ENCODE results near the gene SOCS6. TPM values are rescaled to one million over a fixed set of nuclear protein-coding genes. Genes with fewer than 3 reads are reported as not detected.

Gene SOCS6
- total and polyA plus RNA-seq, 2 of the 13 experiments (the other 11 are each of a cell fraction or from before 2014, with no cell fraction given): 18.6 to 38.3 TPM

- TF ChIP-seq, protein P1, sequence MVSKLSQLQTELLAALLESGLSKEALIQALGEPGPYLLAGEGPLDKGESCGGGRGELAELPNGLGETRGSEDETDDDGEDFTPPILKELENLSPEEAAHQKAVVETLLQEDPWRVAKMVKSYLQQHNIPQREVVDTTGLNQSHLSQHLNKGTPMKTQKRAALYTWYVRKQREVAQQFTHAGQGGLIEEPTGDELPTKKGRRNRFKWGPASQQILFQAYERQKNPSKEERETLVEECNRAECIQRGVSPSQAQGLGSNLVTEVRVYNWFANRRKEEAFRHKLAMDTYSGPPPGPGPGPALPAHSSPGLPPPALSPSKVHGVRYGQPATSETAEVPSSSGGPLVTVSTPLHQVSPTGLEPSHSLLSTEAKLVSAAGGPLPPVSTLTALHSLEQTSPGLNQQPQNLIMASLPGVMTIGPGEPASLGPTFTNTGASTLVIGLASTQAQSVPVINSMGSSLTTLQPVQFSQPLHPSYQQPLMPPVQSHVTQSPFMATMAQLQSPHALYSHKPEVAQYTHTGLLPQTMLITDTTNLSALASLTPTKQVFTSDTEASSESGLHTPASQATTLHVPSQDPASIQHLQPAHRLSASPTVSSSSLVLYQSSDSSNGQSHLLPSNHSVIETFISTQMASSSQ (IDR thresholded peaks at IDR 0.05; ENCODE audit: low read depth): no peak
- TF ChIP-seq, protein P1 (CRISPR knock-in tag; IDR thresholded peaks at IDR 0.05; ENCODE audit: borderline replicate concordance): peak; percentile 29; the same call in 1 of the 2 replicates
- TF ChIP-seq FOSL2 (CRISPR knock-in tag; IDR thresholded peaks at IDR 0.05) (peak; percentile 62), TMF1 (CRISPR knock-in tag; IDR thresholded peaks at IDR 0.05; ENCODE audit: low read depth) (no peak), FOXC1 (CRISPR knock-in tag; IDR thresholded peaks at IDR 0.05; ENCODE audit: borderline replicate concordance) (no peak), ISX (CRISPR knock-in tag; conservative IDR thresholded peaks at IDR 0.05) (no peak), ZNF547 (CRISPR knock-in tag; IDR thresholded peaks at IDR 0.05) (0 out of 2 replicates have a peak, but pooled peaks have one; percentile 46), RAD51 (IDR thresholded peaks at IDR 0.05; ENCODE audit: borderline replicate concordance) (no peak), REXO4 (CRISPR knock-in tag; IDR thresholded peaks at IDR 0.05; ENCODE audit: borderline replicate concordance) (no peak), SOX6 (IDR thresholded peaks at IDR 0.05) (no peak), SOX6 (CRISPR knock-in tag; IDR thresholded peaks at IDR 0.05) (peak; percentile 69), ZNF639 (CRISPR knock-in tag; conservative IDR thresholded peaks at IDR 0.05) (no peak), MYC (CRISPR knock-in tag; IDR thresholded peaks at IDR 0.05; ENCODE audit: borderline replicate concordance) (peak; percentile 78; the same call in 1 of the 2 replicates), ELF3 (CRISPR knock-in tag; IDR thresholded peaks at IDR 0.05) (peak; percentile 74; the same call in 1 of the 2 replicates), CCAR2 (optimal IDR thresholded peaks at IDR 0.05; ENCODE audit: low read depth, low read length) (no peak), SOX13 (IDR thresholded peaks at IDR 0.05) (no peak), SOX13 (CRISPR knock-in tag; conservative IDR thresholded peaks at IDR 0.05 in 1 of 2, IDR thresholded peaks at IDR 0.05 in 1 of 2) (peak in 1 of 2 experiments; percentile 64; a peak in 1 of 4 replicates), ARID2 (CRISPR knock-in tag; IDR thresholded peaks at IDR 0.05; ENCODE audit: borderline replicate concordance) (no peak), YEATS2 (CRISPR knock-in tag; IDR thresholded peaks at IDR 0.05; ENCODE audit: borderline replicate concordance) (peak; percentile 14; the same call in 1 of the 2 replicates), ZNF282 (IDR thresholded peaks at IDR 0.05; ENCODE audit: partially characterized antibody) (no peak), YEATS4 (CRISPR knock-in tag; IDR thresholded peaks at IDR 0.05; ENCODE audit: borderline replicate concordance) (peak; percentile 36; the same call in 1 of the 2 replicates)
- TF ChIP-seq, protein P2, sequence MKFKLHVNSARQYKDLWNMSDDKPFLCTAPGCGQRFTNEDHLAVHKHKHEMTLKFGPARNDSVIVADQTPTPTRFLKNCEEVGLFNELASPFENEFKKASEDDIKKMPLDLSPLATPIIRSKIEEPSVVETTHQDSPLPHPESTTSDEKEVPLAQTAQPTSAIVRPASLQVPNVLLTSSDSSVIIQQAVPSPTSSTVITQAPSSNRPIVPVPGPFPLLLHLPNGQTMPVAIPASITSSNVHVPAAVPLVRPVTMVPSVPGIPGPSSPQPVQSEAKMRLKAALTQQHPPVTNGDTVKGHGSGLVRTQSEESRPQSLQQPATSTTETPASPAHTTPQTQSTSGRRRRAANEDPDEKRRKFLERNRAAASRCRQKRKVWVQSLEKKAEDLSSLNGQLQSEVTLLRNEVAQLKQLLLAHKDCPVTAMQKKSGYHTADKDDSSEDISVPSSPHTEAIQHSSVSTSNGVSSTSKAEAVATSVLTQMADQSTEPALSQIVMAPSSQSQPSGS (CRISPR knock-in tag; IDR thresholded peaks at IDR 0.05): no peak
- TF ChIP-seq, protein P3, sequence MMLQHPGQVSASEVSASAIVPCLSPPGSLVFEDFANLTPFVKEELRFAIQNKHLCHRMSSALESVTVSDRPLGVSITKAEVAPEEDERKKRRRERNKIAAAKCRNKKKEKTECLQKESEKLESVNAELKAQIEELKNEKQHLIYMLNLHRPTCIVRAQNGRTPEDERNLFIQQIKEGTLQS (CRISPR knock-in tag; IDR thresholded peaks at IDR 0.05): no peak
These were observed 7.4 kb downstream of the SOCS6 start (continued) for GRCh38 chr18:70296289-70296688.

Measured in HepG2 (cell line).